ENCODE measurements around the gene HPGDS. TPM values are rescaled to one million over a fixed set of nuclear protein-coding genes. Genes with fewer than 3 reads are reported as not detected.

HPGDS gene
- total RNA-seq, 2 donors from 2014 or later: not detected

DNA sequence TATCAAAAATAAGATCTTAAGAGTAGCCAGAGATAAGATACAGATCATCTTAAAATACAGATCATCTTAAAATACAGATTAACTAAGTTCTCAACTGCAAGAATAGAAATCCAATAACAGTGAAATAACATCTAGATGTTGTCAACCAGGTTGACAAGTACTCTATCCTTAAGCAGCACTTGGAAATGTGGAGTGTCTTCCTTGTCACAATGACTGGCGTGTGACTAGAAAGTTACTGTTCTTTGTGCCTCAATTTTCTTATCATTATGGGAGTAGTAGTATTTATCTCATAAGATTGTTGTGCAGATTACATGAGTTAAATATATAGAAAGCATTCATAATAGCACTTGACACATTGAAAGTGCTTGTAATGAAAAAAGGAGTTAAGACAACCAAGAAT is 25.8 kb upstream of the HPGDS start:
- 92% methylated on average over 1 of the region's 1 CpG; no CpG with 5 or more reads in 1 of the 2 experiments for WGBS, 2 experiments (ENCODE audit: insufficient coverage in 1 of 2, insufficient read length in 1 of 2)
- H3K27me3 ChIP-seq (ENCODE audit: control insufficient read depth, insufficient read depth, low read length, poor library complexity, severe bottlenecking): no peaks in the 10 kb centered on the region
- H3K4me3 ChIP-seq (ENCODE audit: low read length): no peak overlapping the region
- TF ChIP-seq, protein P1, sequence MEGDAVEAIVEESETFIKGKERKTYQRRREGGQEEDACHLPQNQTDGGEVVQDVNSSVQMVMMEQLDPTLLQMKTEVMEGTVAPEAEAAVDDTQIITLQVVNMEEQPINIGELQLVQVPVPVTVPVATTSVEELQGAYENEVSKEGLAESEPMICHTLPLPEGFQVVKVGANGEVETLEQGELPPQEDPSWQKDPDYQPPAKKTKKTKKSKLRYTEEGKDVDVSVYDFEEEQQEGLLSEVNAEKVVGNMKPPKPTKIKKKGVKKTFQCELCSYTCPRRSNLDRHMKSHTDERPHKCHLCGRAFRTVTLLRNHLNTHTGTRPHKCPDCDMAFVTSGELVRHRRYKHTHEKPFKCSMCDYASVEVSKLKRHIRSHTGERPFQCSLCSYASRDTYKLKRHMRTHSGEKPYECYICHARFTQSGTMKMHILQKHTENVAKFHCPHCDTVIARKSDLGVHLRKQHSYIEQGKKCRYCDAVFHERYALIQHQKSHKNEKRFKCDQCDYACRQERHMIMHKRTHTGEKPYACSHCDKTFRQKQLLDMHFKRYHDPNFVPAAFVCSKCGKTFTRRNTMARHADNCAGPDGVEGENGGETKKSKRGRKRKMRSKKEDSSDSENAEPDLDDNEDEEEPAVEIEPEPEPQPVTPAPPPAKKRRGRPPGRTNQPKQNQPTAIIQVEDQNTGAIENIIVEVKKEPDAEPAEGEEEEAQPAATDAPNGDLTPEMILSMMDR (conservative IDR thresholded peaks at IDR 0.05): no peak
- H3K9ac ChIP-seq (ENCODE audit: extremely low read depth, low read length, poor library complexity, severe bottlenecking): no peak overlapping the region
- peaks cover 10% of the 10 kb centered on the region for H3K9me3 Mint-ChIP-seq
- no peak overlapping the region for H3K27ac ChIP-seq (ENCODE audit: low read depth, low read length)
- H3K4me3 Mint-ChIP-seq: no peak overlapping the region
- peaks cover 7% of the 10 kb centered on the region for H3K9me3 ChIP-seq (ENCODE audit: control insufficient read depth, low read length)
- peaks cover 2% of the 10 kb centered on the region for H3K4me1 Mint-ChIP-seq
- H3K27me3 Mint-ChIP-seq (ENCODE audit: insufficient read depth): no peaks in the 10 kb centered on the region
- DNase-seq: no peak
- no peaks in the 10 kb centered on the region for H3K36me3 Mint-ChIP-seq (ENCODE audit: low read depth)
- H3K36me3 ChIP-seq (ENCODE audit: control insufficient read depth, insufficient read depth, low read length): no peaks in the 10 kb centered on the region
- no peak overlapping the region for H3K27ac Mint-ChIP-seq
- no peaks in the 10 kb centered on the region for H3K4me1 ChIP-seq (ENCODE audit: control insufficient read depth, insufficient read depth, low read length)

- no peak overlapping the region for H3K27ac ChIP-seq (ENCODE audit: low read depth, low read length)
- Mint-ChIP-seq H3K27me3 (ENCODE audit: insufficient read depth) (no peaks in the 10 kb centered on the region), H3K9me3 (peaks cover 10% of the 10 kb centered on the region), H3K36me3 (ENCODE audit: low read depth) (no peaks in the 10 kb centered on the region), H3K27ac (no peak overlapping the region), H3K4me1 (peaks cover 4% of the 10 kb centered on the region), H3K4me3 (no peak overlapping the region)
- no peaks in the 10 kb centered on the region for H3K36me3 ChIP-seq (ENCODE audit: control insufficient read depth, insufficient read depth, low read length)
- H3K9me3 ChIP-seq (ENCODE audit: control insufficient read depth, low read length): peaks cover 7% of the 10 kb centered on the region
- DNase-seq: no peak
- no peaks in the 10 kb centered on the region for H3K4me1 ChIP-seq (ENCODE audit: control insufficient read depth, insufficient read depth, low read length)
- WGBS, 2 experiments (ENCODE audit: insufficient coverage in 1 of 2, insufficient read length in 1 of 2): 94 to 100% methylated on average over 1 of the region's 1 CpG
- TF ChIP-seq, protein P1 (conservative IDR thresholded peaks at IDR 0.05): no peak
- H3K27me3 ChIP-seq (ENCODE audit: control insufficient read depth, insufficient read depth, low read length, poor library complexity, severe bottlenecking): no peaks in the 10 kb centered on the region
- H3K9ac ChIP-seq (ENCODE audit: extremely low read depth, low read length, poor library complexity, severe bottlenecking): no peak overlapping the region
- no peak overlapping the region for H3K4me3 ChIP-seq (ENCODE audit: low read length)
Measured at GRCh38 chr4:94365304-94365703, 22.7 kb upstream of the HPGDS start.

DNA sequence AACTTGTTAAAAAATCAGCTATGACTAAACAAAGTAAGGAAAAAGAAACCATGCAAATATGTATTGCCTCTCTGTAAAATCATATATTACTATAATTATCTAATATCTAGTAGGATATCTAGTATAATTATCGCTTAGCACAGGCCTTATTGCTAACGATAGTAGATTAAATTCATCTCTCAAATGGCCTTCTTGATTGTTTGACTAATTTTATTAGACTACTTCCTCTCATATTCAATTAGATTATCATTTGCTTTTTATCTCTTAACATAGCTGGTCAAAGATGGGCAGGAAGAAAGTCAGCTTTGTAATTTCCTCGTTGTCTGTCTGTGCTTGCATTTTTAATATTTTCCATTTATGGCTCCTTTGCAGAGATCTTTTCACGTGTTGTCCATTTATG is 21.9 kb upstream of the HPGDS start:
- peaks cover 10% of the 10 kb centered on the region for H3K9me3 Mint-ChIP-seq
- no peaks in the 10 kb centered on the region for H3K36me3 Mint-ChIP-seq (ENCODE audit: low read depth)
- H3K4me3 Mint-ChIP-seq: no peak overlapping the region
- Histone ChIP-seq H3K4me3 (ENCODE audit: low read length) (no peak overlapping the region), H3K27ac (ENCODE audit: low read depth, low read length) (no peak overlapping the region), H3K4me1 (ENCODE audit: control insufficient read depth, insufficient read depth, low read length) (no peaks in the 10 kb centered on the region), H3K9me3 (ENCODE audit: control insufficient read depth, low read length) (peaks cover 7% of the 10 kb centered on the region), H3K9ac (ENCODE audit: extremely low read depth, low read length, poor library complexity, severe bottlenecking) (no peak overlapping the region), H3K36me3 (ENCODE audit: control insufficient read depth, insufficient read depth, low read length) (no peaks in the 10 kb centered on the region), H3K27me3 (ENCODE audit: control insufficient read depth, insufficient read depth, low read length, poor library complexity, severe bottlenecking) (no peaks in the 10 kb centered on the region)
- H3K27ac Mint-ChIP-seq: no peak overlapping the region
- TF ChIP-seq, protein P1 (conservative IDR thresholded peaks at IDR 0.05): no peak
- WGBS, 2 experiments (ENCODE audit: insufficient coverage in 1 of 2, insufficient read length in 1 of 2): 89 to 100% methylated on average over 1 to 3 of the region's 4 CpGs
- no peak for DNase-seq
- peaks cover 4% of the 10 kb centered on the region for H3K4me1 Mint-ChIP-seq
- H3K27me3 Mint-ChIP-seq (ENCODE audit: insufficient read depth): no peaks in the 10 kb centered on the region

All from endodermal cell (in vitro differentiated cells).